Caco-2 (cell line): Measurements from ENCODE around the gene CYP4F12. TPM values are rescaled to one million over a fixed set of nuclear protein-coding genes. Genes with fewer than 3 reads are reported as not detected.
A peak's percentile ranks its signal among the peaks of the same experiment; 100 is the strongest.

Experiments
- Bru-seq: library from RNA; stranded (reverse); fragments of 400-500 nt; gene quantifications from one replicate; lab custom pipeline; 2021; lab: Mats Ljungman, UMichigan
- BruChase-seq, 2 experiments: library from RNA; stranded (reverse); fragments of 400-500 nt; gene quantifications; one replicate each; lab custom pipeline; 2021; lab: Mats Ljungman, UMichigan
- BruUV-seq: library from RNA; stranded (reverse); fragments of 400-500 nt; replicated peaks from 2 replicates; lab custom pipeline; 2021; lab: Mats Ljungman, UMichigan
- CTCF ChIA-PET: fragments of 300-600 bp; sonication (Branson Sonifier 250); formaldehyde crosslinking; loops from one replicate; lab custom pipeline; 2022; ENCODE audit warnings: antibody characterized with exemption; lab: Charles Lee
- POLR2A ChIA-PET: fragments of 300-600 bp; sonication (Branson Sonifier 250); formaldehyde crosslinking; loops from one replicate; lab custom pipeline; 2022; ENCODE audit warnings: antibody characterized with exemption; lab: Charles Lee
- DNase-seq, 2 experiments: peaks; one replicate each; pipeline versions ENCODE4 v3.0.0 to v3.0.0-alpha.2; 2020 to 2022
- H3K27me3 ChIP-seq: replicated peaks from 2 replicates; pipeline ENCODE4 v1.6.0; 2011; ENCODE audit warnings: low read length; ENCODE audit not compliant: control insufficient read depth, insufficient read depth
- H3K36me3 ChIP-seq: 2 replicates; pipeline ENCODE4 v1.5.1; 2011; ENCODE audit warnings: low read length; ENCODE audit not compliant: control insufficient read depth, insufficient read depth
- H3K4me1 ChIP-seq: fragments of 250-450 bp; sonication (Bioruptor Pico); 2 replicates; pipeline ENCODE4 v1.5.1; 2020; ENCODE audit warnings: mild to moderate bottlenecking
- H3K4me3 ChIP-seq: 2 replicates; pipeline ENCODE4 v1.5.1; 2011; ENCODE audit warnings: low read depth, mild to moderate bottlenecking, control low read depth, low read length
- H3K9me3 ChIP-seq: fragments of 250-450 bp; sonication (Bioruptor Pico); 2 replicates; pipeline ENCODE4 v1.5.1; 2020; ENCODE audit warnings: mild to moderate bottlenecking, moderate library complexity
- H3K27ac Mint-ChIP-seq: one replicate; pipeline ENCODE4 v1.8.0; 2022; ENCODE audit warnings: mixed read lengths; ENCODE audit not compliant: unreplicated experiment
- H3K27me3 Mint-ChIP-seq: one replicate; pipeline ENCODE4 v1.8.0; 2022; ENCODE audit warnings: mixed read lengths; ENCODE audit not compliant: insufficient read depth, unreplicated experiment
- H3K36me3 Mint-ChIP-seq: one replicate; pipeline ENCODE4 v1.8.0; 2022; ENCODE audit warnings: mild to moderate bottlenecking, mixed read lengths; ENCODE audit not compliant: insufficient read depth, unreplicated experiment
- H3K4me1 Mint-ChIP-seq: one replicate; pipeline ENCODE4 v1.8.0; 2022; ENCODE audit warnings: low read depth, mixed read lengths; ENCODE audit not compliant: unreplicated experiment
- H3K4me3 Mint-ChIP-seq: one replicate; pipeline ENCODE4 v1.8.0; 2022; ENCODE audit warnings: mild to moderate bottlenecking, moderate library complexity, mixed read lengths; ENCODE audit not compliant: unreplicated experiment
- H3K9me3 Mint-ChIP-seq: one replicate; pipeline ENCODE4 v1.8.0; 2022; ENCODE audit warnings: mixed read lengths; ENCODE audit not compliant: unreplicated experiment
- intact Hi-C: fragments of 100-400 bp; cut with micrococcal nuclease; formaldehyde crosslinking; loops from one replicate; pipeline ENCODE4 v1.10.0; 2022; ENCODE audit not compliant: unreplicated experiment
- long read RNA-seq: library from polyadenylated mRNA; stranded (forward); transcript quantifications from one replicate; pipeline ENCODE4 v2.0.0, GENCODE V29; 2022
- total RNA-seq: library from RNA; stranded (reverse); gene quantifications from 2 replicates; pipeline ENCODE4 v1.2.3, GENCODE V29; 2022
- TF ChIP-seq, protein P1 (sequence below), 2 experiments: fragments of 200-600 bp in 1 of 2; IDR thresholded peaks; 1 replicate in 1 of 2; 2 replicates in 1 of 2; pipeline versions ENCODE4 v1.5.1 to v1.8.0; 2011 to 2022; ENCODE audit warnings: antibody characterized with exemption in 1 of 2, control low read depth in 1 of 2, inconsistent platforms in 1 of 2, low read depth in 1 of 2, low read length in 1 of 2, mild to moderate bottlenecking in 1 of 2, moderate library complexity in 1 of 2; ENCODE audit not compliant: insufficient read depth in 1 of 2, severe bottlenecking in 1 of 2, unreplicated experiment in 1 of 2

The CYP4F12 gene, protein sequence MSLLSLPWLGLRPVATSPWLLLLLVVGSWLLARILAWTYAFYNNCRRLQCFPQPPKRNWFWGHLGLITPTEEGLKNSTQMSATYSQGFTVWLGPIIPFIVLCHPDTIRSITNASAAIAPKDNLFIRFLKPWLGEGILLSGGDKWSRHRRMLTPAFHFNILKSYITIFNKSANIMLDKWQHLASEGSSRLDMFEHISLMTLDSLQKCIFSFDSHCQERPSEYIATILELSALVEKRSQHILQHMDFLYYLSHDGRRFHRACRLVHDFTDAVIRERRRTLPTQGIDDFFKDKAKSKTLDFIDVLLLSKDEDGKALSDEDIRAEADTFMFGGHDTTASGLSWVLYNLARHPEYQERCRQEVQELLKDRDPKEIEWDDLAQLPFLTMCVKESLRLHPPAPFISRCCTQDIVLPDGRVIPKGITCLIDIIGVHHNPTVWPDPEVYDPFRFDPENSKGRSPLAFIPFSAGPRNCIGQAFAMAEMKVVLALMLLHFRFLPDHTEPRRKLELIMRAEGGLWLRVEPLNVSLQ
- total RNA-seq (0.16 and 0.39 TPM in 2 replicates), Bru-seq, nascent RNA (percentile 18 among the genes with signal in this experiment), BruChase-seq, experiment 1, labeled RNA remaining after a 2-hour chase (percentile 16 among the genes with signal in this experiment), BruChase-seq, experiment 2, labeled RNA remaining after a 6-hour chase (percentile 15 among the genes with signal in this experiment)
- long read RNA-seq = 0 reads

- Mint-ChIP-seq H3K36me3 (no peaks in the 10 kb centered on the region), H3K4me1 (no peaks in the 10 kb centered on the region), H3K9me3 (no peaks in the 10 kb centered on the region), H3K27me3 (peaks cover 6% of the 10 kb centered on the region), H3K4me3 (no peak within 1 kb of the TSS), H3K27ac (no peak within 1 kb of the TSS)
- no peaks in the 10 kb centered on the region for H3K9me3 ChIP-seq
- ChIA-PET POLR2A (no interaction called here), CTCF (no interaction called here)
- intact Hi-C loops = no loop called here
- H3K36me3 ChIP-seq = no peaks in the 10 kb centered on the region
- TF ChIP-seq, protein P1, sequence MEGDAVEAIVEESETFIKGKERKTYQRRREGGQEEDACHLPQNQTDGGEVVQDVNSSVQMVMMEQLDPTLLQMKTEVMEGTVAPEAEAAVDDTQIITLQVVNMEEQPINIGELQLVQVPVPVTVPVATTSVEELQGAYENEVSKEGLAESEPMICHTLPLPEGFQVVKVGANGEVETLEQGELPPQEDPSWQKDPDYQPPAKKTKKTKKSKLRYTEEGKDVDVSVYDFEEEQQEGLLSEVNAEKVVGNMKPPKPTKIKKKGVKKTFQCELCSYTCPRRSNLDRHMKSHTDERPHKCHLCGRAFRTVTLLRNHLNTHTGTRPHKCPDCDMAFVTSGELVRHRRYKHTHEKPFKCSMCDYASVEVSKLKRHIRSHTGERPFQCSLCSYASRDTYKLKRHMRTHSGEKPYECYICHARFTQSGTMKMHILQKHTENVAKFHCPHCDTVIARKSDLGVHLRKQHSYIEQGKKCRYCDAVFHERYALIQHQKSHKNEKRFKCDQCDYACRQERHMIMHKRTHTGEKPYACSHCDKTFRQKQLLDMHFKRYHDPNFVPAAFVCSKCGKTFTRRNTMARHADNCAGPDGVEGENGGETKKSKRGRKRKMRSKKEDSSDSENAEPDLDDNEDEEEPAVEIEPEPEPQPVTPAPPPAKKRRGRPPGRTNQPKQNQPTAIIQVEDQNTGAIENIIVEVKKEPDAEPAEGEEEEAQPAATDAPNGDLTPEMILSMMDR (IDR thresholded peaks at IDR 0.05; ENCODE audit: insufficient read depth in 1 of 2, low read depth in 1 of 2, low read length in 1 of 2, severe bottlenecking in 1 of 2, unreplicated experiment in 1 of 2) = no peak
- DNase-seq = no peak
- no peak within 1 kb of the TSS for H3K4me3 ChIP-seq
- H3K27me3 ChIP-seq = no peaks in the 10 kb centered on the region
- no TSS peak for BruUV-seq
- no peaks in the 10 kb centered on the region for H3K4me1 ChIP-seq
Measured at GRCh38 chr19:15672580-15673175, at the start of gene CYP4F12. CYP4F12 (plus strand) TSS chr19:15673087; CDS start chr19:15673530, 443 bp downstream.

GRCh38 chr19:15623711-15624318, 49.1 kb upstream of the CYP4F12 start:
- Mint-ChIP-seq H3K36me3 (no peaks in the 10 kb centered on the region), H3K4me1 (no peaks in the 10 kb centered on the region), H3K4me3 (no peak overlapping the region), H3K27ac (no peak overlapping the region), H3K27me3 (peaks cover 7% of the 10 kb centered on the region), H3K9me3 (peaks cover 10% of the 10 kb centered on the region)
- H3K4me1 ChIP-seq = no peaks in the 10 kb centered on the region
- BruUV-seq = no TSS peak
- DNase-seq = peak in 1 of 2 experiments; percentile 68
- H3K4me3 ChIP-seq = no peak overlapping the region
- no peaks in the 10 kb centered on the region for H3K9me3 ChIP-seq
- ChIA-PET CTCF (no interaction called here), POLR2A (no interaction called here)
- intact Hi-C loops = loop anchor here (10.0 kb wide), 1 partner anchor 401 kb away; no protein-coding TSS in a partner anchor
- H3K27me3 ChIP-seq = no peaks in the 10 kb centered on the region
- TF ChIP-seq, protein P1 (IDR thresholded peaks at IDR 0.05; ENCODE audit: insufficient read depth in 1 of 2, low read depth in 1 of 2, low read length in 1 of 2, severe bottlenecking in 1 of 2, unreplicated experiment in 1 of 2) = no peak
- H3K36me3 ChIP-seq = no peaks in the 10 kb centered on the region
